NB4 (cell line): Measurements from ENCODE around the gene SPG21.

ENCODE experiments used
- CTCF ChIP-seq: IDR thresholded peaks from one replicate; pipeline ENCODE4 v1.5.1; 2012; ENCODE audit warnings: low read depth, low read length
- MAX ChIP-seq: IDR thresholded peaks from 2 replicates; pipeline ENCODE4 v1.6.1; 2011; ENCODE audit warnings: low read depth, low read length
- MYC ChIP-seq: IDR thresholded peaks from 2 replicates; pipeline ENCODE4 v1.6.1; 2011; ENCODE audit warnings: low read depth, low read length
- POLR2A ChIP-seq: IDR thresholded peaks from 2 replicates; pipeline ENCODE4 v1.6.1; 2011; ENCODE audit warnings: mild to moderate bottlenecking; ENCODE audit not compliant: insufficient read length; ENCODE audit errors: extremely low read depth

GRCh38 chr15:65027593-65027992 lies 37.9 kb upstream of the SPG21 start:
- TF ChIP-seq CTCF = no peak
- TF ChIP-seq POLR2A = no peak
- no peak for TF ChIP-seq MAX
- no peak for TF ChIP-seq MYC
